Erythroblast (primary cell): ENCODE results near the gene NUP107.

ENCODE experiments used
- GATA1 ChIP-seq: IDR thresholded peaks from 2 replicates; pipeline ENCODE4 v1.6.1; 2011; ENCODE audit warnings: low read depth, mild to moderate bottlenecking, control low read depth, low read length, moderate library complexity
- POLR2A ChIP-seq: IDR thresholded peaks from 2 replicates; pipeline ENCODE4 v1.6.1; 2011; ENCODE audit warnings: mild to moderate bottlenecking, low read length

DNA sequence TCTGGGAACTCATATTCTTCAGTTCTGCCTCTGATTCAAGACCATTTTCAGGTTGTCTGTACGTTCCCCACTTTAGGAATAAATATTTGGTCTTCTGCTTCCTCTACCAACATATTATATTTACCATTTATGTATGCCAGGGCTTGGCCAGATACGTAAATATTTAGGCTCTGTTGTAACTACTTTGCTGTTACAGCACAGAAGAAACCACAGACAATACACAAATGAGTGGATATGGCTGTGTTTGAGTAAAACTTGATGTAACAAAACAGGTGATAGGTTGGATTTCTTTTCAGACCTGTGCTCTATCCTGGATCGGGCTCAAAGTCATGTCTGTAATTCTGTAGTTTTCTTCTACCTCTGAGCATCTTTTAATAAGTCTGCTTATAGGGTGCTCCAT, 38.6 kb upstream of the NUP107 start:
- no peak for TF ChIP-seq POLR2A
- TF ChIP-seq GATA1, result no peak
